HG03457 (cell line): ENCODE measurements around the gene VPS16.
A peak's percentile ranks its signal among the peaks of the same experiment; 100 is the strongest.

ENCODE experiments used
- ATAC-seq: cut with Tn5 transposase; IDR thresholded peaks from one replicate; pipeline ENCODE4 v1.9.1; 2021; ENCODE audit warnings: moderate number of reproducible peaks; ENCODE audit not compliant: unreplicated experiment

Gene VPS16

DNA sequence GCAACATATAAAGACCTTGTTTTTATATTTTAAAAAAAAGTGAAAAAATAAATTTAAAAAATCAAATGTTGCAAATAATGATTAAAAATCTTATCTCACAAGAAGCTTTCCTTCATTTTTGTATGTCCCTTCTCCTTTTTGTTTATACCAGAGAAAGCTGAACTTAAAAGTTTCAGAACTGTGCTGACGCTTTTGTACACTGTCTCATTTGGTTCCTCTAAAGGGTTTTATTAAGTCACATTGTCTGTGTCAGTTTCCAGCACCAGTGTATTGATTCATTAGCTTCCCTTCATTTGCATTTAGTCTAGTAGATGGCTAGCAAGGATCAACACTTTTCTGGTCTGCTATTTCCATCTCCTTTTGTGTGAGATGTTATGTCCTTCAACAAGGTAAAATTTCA lies 6.8 kb upstream of the VPS16 start:
- no peak for ATAC-seq

DNA sequence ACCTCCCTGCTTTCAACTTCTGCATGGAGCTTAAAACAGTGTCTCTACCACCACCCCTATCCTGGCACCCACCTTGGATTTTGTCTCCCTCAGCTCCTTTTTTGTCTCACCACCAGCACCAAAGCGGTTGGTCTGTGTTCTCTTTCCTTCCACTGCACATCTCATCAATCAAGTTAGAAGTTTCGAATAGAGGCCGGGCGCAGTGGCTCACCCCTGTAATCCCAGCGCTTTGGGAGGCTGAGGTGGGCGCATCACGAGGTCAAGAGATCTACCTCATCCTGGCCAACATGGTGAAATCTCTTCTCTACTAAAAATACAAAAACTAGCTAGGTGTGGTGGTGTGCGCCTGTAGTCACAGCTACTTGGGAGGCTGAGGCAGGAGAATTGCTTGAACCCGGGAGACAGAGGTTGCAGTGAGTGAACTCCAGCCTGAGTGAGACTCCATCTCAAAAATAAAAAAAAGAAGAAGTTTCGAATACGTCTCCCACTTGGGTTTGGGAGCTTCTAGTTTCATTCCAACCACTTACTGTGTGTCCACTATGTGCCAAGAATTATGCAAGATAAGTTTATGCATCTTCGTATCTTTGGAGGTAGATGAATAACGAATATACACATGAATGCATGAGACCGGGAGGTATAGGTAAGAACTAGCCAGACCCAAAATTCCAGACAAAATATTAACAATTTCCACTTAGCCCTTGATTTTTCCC lies 6.0 kb upstream of the VPS16 start:
- ATAC-seq, result no peak

DNA sequence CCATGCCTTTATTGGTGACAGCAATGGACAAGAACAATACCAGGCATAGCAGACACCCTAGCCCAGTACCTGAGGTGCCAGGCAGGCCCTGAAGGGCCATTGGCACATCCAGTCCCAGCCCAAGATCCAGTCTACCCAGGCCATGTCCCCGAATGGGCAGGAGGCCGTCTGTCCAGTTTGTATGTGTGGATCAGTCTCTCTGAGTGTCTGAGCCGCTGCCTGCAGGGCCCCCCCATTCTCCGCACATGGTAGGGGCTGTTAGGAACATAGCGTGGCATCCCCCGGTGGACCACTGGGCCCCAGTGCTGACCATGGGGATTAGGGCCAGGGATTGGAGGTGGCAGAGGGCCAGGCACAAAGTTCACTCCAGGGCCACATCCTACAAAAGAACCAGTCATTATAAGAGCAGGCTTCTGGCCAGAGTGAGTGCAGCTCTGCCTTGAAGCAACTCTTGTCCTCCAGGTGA lies 5.2 kb upstream of the VPS16 start:
- no peak for ATAC-seq

DNA sequence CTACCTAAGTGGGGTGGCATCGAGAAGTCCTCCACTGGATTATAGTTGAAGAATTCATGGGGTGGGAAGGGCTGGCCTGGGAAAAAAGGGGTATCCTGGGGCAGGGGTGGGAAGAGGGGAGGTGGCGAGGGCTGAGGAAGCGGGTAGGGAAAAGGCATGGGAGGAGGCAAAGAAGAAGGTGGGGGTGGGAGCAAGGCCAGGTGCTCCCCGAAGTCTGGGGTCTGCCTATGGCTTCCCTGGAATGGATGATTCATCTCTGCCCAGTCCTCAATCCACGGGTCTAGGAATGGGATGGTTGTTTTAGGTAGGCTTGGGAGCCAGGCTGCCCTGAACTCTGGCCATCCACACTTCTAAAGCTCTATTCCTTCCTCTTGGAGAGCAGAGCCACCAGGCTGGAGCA lies 4.5 kb upstream of the VPS16 start:
- no peak for ATAC-seq

DNA sequence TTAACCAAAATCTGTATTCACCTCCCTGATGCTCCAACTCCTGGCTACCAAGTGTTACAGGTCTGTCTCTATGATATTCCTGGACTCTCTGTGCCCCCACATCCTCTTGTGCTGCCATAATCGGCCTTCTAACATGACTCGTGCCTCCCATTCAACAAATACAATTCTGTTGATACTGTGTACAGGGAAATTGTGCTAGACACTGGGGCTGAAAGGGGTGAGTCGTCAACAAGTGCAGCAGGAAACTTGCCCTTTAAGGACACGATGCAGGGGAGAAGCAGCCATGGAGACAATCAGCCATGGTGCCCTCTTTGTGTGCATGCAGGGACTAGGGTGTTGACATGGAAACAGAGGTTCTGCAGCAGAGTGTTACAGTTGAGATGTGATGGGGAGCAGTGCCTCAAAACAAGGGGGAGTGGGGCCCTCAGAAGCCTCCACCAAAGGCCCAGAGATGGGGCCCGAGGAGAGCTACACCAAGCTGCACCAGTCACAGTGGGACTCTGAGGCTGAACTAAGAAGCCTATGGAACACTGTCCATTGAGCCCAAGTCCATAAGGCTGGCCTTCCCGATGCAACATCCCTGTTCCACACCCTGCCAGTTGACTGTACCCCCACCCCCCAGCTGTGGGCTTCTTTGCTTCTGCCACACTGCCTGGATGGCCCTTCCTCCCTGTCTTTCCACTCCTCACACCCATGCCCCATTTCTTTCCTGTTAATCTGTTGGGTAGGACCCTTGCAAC lies 3.2 kb upstream of the VPS16 start:
- ATAC-seq, result no peak

DNA sequence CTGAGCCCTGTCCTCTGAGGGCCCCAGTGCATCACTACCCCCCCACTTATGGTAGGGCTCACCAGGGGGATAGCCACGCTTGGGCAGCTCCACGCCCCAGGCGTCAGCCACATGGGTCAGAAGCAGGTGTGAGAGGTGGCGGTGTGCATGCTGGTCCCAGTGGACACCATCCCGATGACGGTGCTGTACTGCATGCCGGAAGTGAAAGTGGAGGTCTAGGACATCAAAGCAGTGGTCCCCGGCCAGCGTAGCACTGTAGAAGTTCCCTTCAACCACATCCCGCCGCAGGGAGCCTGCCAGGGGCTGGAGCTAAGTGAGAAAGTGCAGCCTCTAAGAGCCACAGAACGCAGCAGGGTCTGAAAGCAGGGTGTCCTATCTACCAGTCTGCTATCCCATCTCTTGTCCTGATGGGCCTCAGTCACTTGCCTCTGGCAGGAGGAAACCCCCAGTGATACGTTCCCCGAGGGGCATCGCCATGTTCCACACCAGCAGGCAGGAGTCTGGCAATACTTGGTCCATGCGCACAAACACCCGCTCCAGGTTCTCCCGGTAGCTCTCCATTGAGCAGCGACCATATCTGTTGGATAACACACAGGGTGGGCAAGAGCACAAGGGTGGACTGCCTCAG lies 2.3 kb upstream of the VPS16 start:
- ATAC-seq, result no peak

DNA sequence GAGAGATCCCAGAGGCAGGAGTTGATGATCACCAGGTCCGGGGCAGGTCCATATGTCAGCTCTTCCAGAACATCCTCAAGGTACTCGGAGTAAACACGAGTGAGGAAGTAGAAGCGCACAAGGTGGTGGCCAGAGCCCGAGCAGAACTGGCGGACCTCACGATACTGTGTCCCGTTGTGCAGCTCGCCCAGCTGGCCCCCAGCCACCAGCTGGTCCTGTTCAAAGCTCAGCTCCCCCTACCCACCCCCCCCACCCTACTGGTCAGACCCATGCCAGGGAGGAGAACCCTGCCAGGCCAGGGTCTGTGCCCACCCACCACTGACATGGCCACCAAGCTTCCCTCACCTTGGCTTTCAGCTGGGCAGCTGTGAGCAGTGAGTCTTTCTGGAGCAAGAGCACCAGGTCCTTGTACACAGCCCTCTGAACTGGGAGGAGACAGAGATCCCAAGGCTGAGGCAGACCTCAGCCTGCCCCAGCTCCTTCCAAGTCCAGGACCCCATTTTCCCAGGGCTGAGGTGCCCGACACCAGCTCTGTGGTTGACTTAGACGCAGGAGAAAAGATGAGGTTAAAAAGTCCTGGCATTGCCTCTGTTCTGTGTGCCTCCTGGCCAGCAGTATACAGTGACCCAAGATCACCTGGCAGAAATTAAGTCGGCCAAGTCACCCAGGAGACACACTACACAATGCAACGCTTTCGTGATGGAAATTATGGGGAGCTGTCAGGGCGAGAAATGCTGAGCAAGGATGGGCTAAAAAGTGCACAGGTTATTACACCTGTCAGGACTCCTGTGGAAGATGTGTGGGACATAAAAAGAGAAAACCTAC lies 1.5 kb upstream of the VPS16 start:
- ATAC-seq, result no peak

DNA sequence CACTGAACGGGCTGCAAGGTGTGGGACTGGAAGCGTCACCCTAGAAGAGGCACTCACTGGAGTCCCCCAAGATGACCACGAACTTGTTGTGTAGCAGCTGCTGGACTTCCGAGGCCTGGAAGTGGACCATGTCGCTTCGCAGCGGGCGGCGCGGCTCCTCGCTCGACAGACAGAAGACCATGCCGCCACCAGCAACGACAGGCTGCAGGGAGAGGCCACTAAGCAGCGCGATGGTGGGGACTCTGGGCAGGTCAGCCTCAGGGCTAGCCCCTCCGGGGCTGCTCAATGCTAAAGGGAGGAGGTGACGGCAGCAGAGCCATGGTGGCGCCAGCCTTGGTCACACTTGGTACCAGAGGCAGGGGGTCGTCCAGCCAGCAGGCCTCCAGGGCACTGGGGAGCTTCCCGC lies 810 bp upstream of the VPS16 start:
- ATAC-seq, result no peak

DNA sequence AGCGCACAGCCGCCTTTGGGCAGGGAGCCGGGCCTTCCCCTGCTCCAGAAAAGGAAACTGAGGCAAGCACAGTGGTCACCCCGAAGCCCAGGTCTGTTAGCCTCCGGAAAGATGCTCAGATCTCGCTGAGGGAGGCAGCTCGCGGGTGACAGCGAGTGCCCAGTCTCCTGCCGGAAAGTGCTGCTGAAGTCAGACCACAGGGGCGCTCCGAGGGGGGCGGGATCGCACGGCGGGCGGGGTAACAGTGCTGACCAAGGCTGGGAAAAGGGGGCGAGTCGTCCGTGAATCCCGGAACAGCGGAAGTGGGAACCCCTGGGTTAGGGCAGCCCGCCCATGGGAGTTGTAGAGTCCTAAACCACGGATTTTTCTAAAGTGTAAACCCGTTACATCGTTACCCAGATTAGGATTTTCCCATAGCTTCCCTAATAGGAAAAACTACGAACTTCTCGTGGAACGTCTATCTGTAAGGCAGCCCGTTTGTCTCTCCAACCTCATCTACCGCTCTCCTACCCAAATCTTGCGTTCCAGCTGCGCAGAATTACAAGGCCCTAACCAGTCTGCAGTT lies 504 bp downstream of the VPS16 start:
- peak; percentile 21 for ATAC-seq

DNA sequence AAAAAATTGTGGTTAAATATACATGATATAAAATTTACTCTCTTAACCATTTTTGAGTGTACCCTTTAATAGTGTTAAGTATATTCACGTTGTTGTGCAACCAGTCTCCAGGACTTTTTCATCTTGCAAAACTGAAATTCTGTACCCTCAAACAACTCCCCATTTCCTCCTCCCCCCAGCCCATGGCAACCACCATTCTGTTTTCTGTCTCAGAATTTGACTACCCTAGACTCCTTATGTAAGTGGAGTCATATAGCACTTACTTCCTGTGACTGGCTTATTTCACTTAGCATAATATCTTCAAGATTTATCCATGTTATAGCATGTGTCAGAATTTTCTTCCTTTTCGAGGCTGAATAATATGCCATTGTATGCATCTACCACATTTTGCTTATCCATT lies 5.1 kb downstream of the VPS16 start:
- ATAC-seq, result no peak

DNA sequence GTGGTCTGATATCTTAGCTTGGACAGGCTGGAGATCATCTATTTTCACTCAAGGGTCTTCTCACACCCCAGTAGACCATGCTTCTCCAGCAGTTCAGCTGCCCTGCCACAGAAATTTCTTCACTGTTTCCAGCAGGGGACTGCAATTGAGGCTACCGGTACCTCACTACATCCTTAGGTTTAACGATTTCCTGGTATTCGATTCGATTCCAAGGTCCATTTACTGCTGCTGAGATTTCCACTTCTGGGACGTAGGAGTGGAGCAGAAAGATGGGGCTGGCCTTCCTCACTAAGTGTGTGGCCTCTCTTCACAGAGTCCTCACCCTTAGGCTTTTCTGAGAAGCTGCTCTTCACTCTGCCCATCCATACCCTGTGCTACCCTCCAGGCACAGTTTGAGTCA lies 6.2 kb downstream of the VPS16 start:
- no peak for ATAC-seq

DNA sequence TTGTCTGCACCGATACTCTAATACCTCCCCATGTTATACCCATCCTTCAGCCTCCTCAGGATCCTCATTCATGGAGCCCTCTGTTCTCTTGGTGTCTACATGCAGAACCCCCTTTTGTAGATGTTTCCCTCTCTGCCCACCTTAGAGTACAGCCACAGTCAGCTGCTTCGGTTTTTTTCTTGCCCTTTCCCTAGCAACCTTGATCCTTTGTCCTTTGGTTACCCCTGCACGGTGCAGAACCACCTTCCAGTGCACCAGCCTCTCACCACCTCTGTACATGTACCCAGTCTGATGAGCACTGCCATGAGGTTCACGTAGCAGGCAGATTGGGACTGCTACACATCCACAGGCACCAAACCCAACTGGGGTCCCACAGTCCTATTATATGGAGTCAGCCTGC lies 7.3 kb downstream of the VPS16 start:
- ATAC-seq, result no peak

DNA sequence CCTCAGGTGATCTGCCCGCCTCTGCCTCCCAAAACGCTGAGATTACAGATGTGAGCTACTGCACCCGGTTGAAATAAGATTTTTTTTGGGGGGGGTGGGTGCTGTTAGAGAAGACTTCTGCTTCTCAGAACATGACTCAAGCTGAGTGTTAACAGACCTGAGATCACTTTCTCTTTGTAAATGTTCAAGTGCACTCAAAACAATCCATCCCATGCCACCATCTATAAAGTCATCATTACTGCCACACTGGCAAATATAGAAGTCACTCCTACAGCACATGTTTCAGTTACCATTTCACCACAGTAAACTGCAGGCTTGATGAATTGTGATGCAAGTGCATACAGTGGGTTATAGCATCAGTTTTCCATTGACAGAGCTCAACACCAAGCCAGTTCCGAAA lies 9.0 kb downstream of the VPS16 start:
- ATAC-seq, result no peak

DNA sequence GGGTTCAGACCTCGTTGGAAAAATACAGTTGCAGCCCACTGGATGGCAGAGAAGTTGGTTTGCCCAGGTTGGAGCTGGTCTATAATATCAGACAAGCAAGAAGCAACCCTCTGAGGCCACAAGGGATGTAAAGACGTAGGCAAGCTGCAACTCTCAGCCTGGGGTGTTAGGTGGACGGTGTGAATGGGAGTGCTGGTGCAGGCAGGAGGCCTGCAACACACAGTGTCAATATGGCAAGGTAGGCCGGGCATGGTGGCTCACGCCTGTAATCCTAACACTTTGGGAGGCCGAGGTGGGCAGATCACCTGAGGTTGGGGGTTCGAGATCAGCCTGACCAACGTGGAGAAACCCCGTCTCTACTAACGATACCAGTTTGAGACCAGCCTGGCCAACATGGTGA lies 10.5 kb downstream of the VPS16 start:
- ATAC-seq, result no peak

DNA sequence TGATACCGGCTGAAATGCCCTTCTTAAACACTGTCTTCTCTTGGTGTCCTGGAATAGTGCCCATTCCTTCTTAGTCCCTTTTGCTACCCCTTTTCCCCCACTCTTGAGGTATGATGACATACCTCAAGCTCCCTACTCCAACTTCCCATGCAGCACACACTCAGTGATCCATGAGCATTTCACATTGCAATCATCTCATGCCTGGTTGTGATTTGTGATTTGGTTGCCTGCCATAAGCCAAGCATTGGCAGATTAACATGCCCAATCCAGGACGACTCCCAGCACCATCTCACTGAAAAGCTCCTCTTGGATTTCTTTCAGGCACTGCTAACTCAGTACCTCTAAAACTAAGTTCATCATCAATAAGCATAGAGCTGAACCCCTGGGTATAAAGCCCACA lies 18.0 kb downstream of the VPS16 start:
- ATAC-seq, result no peak

DNA sequence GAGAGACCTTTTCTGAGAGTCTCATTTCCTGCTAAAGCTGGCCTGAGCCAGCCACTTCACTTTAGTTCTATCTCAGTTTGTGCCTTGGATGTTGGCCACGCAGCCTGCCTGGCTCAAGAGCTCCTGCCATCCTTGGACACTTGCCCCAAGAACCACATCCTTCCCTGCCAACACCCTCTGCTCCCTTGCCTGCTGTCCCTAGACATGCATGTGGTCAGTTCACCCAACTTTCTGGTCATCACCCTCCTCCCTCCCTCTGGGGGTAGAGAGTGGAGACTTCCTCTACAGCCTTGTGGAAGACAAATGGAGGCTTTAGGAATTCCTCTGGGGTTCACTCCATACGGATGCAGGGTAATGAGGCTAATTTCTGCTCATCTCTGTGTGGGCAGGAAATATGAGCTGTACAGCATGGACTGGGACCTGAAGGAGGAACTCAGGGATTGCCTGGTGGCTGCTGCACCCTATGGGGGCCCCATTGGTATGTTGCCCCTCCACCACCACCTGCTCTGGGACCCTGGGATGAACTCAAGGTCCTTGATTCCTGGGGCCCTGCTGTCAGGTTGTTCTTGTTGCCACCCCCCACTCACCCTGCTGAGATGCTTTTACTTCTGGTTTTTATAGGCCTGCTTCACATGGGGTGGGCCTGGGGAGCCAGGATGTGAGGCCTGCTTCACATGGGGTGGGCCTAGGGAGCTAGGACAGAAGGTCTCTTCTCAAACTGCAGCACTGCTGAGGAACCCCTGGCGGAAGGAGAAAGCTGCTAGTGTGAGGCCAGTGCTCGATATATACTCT lies 19.0 kb downstream of the VPS16 start:
- no peak for ATAC-seq

DNA sequence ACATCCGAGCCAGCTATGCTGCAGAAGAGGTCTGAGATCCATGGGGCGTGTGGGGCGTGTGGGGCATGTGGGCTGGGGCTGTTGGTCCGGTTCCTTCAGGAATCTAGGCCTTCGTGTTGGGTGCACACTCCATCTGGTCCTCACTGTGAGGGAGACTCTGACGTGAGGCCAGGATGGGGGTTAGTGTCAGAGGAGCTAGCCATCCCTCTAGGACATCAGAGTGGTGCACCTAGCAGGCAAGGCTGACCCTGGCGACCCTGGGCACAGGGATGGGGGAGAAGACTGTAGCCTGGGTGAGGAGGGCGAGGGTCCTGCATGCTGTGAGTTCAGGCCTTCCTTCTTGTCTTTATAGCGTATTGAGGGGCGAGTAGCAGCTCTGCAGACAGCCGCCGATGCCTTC lies 24.1 kb downstream of the VPS16 start:
- no peak for ATAC-seq

DNA sequence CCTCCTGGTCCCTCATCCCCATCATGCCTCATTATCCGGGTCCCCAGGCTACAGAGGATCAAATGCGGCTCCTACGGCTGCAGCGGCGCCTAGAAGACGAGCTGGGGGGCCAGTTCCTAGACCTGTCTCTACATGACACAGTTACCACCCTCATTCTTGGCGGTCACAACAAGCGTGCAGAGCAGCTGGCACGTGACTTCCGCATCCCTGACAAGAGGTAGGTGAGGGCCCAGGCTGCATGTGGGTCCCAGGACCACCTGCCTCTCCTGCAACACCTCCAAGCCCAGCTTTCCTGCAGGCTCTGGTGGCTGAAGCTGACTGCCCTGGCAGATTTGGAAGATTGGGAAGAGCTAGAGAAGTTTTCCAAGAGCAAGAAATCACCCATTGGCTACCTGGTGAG lies 24.6 kb downstream of the VPS16 start:
- ATAC-seq, result no peak

DNA sequence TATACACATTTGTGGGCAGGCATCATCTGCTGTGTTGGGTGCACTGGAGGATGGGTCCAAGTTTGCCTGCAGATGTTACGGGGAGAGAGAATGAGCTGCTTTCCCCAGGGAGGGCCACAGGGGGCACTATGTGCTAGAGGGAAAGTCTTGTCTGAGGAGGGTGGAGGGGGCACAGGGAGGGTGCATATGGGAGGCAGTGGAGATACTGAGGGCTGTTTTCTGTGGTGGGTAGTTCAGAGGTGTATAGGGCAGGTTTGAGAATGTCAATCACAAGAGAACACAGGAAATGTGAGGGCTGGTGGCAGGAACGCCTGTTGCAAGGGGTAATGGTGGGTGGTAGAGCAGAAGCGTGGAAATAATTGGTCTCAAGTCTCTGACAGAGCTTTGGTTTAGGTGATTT lies 25.1 kb downstream of the VPS16 start:
- no peak for ATAC-seq

DNA sequence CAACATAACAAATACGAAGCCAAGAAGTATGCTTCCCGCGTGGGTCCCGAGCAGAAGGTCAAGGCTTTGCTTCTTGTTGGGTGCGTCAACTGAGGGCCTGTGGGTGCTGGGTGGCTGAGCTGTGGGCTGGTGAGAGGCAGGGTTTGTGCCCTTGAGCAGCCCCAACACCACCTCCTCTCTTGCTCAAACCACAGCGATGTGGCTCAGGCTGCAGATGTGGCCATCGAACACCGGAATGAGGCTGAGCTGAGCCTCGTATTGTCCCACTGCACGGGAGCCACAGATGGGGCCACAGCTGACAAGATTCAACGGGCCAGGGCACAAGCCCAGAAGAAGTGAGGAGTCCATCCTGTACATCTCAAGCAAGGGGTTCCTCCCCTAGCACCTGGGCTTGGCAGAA lies 25.7 kb downstream of the VPS16 start:
- ATAC-seq, result no peak
